HUES48 (cell line): Measurements from ENCODE around the gene GPC5.

ENCODE experiments used
- H3K27ac ChIP-seq: one replicate; pipeline ENCODE4 v1.7.0; 2013; ENCODE audit warnings: low read depth, low read length, inconsistent platforms
- H3K27me3 ChIP-seq: 2 replicates; pipeline ENCODE4 v1.6.1; 2013; ENCODE audit warnings: mild to moderate bottlenecking, low read length; ENCODE audit not compliant: control insufficient read depth, insufficient read depth
- H3K36me3 ChIP-seq: 2 replicates; pipeline ENCODE4 v1.6.1; 2013; ENCODE audit warnings: low read length; ENCODE audit not compliant: control insufficient read depth, insufficient read depth
- H3K4me1 ChIP-seq: 2 replicates; pipeline ENCODE4 v1.6.1; 2013; ENCODE audit warnings: mild to moderate bottlenecking, low read length; ENCODE audit not compliant: control insufficient read depth, insufficient read depth
- H3K4me3 ChIP-seq: 2 replicates; pipeline ENCODE4 v1.5.1; 2013; ENCODE audit warnings: mild to moderate bottlenecking, low read depth, low read length
- H3K9ac ChIP-seq: 2 replicates; pipeline ENCODE4 v1.6.1; 2013; ENCODE audit warnings: mild to moderate bottlenecking, low read depth, low read length, moderate library complexity
- H3K9me3 ChIP-seq: 2 replicates; pipeline ENCODE4 v1.6.1; 2013; ENCODE audit warnings: low read length; ENCODE audit not compliant: control insufficient read depth, insufficient read depth

GPC5 gene

GRCh38 chr13:91684746-91685145 lies 286.3 kb downstream of the GPC5 start:
- Histone ChIP-seq H3K4me3 (no peak overlapping the region), H3K27me3 (no peaks in the 10 kb centered on the region), H3K4me1 (no peaks in the 10 kb centered on the region), H3K9me3 (no peaks in the 10 kb centered on the region), H3K36me3 (no peaks in the 10 kb centered on the region), H3K9ac (no peak overlapping the region), H3K27ac (no peak overlapping the region)

GRCh38 chr13:91690944-91691343 lies 292.5 kb downstream of the GPC5 start:
- Histone ChIP-seq H3K4me1 (no peaks in the 10 kb centered on the region), H3K9me3 (no peaks in the 10 kb centered on the region), H3K9ac (no peak overlapping the region), H3K4me3 (no peak overlapping the region), H3K27me3 (no peaks in the 10 kb centered on the region), H3K27ac (no peak overlapping the region), H3K36me3 (no peaks in the 10 kb centered on the region)

- Histone ChIP-seq H3K27ac (no peak overlapping the region), H3K36me3 (no peaks in the 10 kb centered on the region), H3K27me3 (no peaks in the 10 kb centered on the region), H3K9ac (no peak overlapping the region), H3K4me3 (no peak overlapping the region), H3K4me1 (no peaks in the 10 kb centered on the region), H3K9me3 (no peaks in the 10 kb centered on the region)
Measured at GRCh38 chr13:91693466-91693865, 295.0 kb downstream of the GPC5 start.

GRCh38 chr13:91698308-91698707 lies 299.9 kb downstream of the GPC5 start:
- Histone ChIP-seq H3K4me1 (no peaks in the 10 kb centered on the region), H3K9ac (no peak overlapping the region), H3K9me3 (no peaks in the 10 kb centered on the region), H3K27me3 (no peaks in the 10 kb centered on the region), H3K36me3 (no peaks in the 10 kb centered on the region), H3K4me3 (no peak overlapping the region), H3K27ac (no peak overlapping the region)

- H3K9me3 ChIP-seq, result no peaks in the 10 kb centered on the region
- no peaks in the 10 kb centered on the region for H3K27me3 ChIP-seq
- no peak overlapping the region for H3K9ac ChIP-seq
- H3K4me3 ChIP-seq, result no peak overlapping the region
- no peak overlapping the region for H3K27ac ChIP-seq
- no peaks in the 10 kb centered on the region for H3K4me1 ChIP-seq
- no peaks in the 10 kb centered on the region for H3K36me3 ChIP-seq
Measured at GRCh38 chr13:91698767-91699166, 300.3 kb downstream of the GPC5 start.

- Histone ChIP-seq H3K27me3 (no peaks in the 10 kb centered on the region), H3K27ac (no peak overlapping the region), H3K36me3 (no peaks in the 10 kb centered on the region), H3K9me3 (no peaks in the 10 kb centered on the region), H3K4me1 (no peaks in the 10 kb centered on the region), H3K4me3 (no peak overlapping the region), H3K9ac (no peak overlapping the region)
Measured at GRCh38 chr13:91699863-91700262, 301.4 kb downstream of the GPC5 start.

GRCh38 chr13:91701975-91702374 lies 303.6 kb downstream of the GPC5 start:
- no peaks in the 10 kb centered on the region for H3K27me3 ChIP-seq
- H3K27ac ChIP-seq, result no peak overlapping the region
- no peak overlapping the region for H3K4me3 ChIP-seq
- H3K4me1 ChIP-seq, result no peaks in the 10 kb centered on the region
- H3K9me3 ChIP-seq, result no peaks in the 10 kb centered on the region
- no peaks in the 10 kb centered on the region for H3K36me3 ChIP-seq
- no peak overlapping the region for H3K9ac ChIP-seq

GRCh38 chr13:91702411-91702810 lies 304.0 kb downstream of the GPC5 start:
- Histone ChIP-seq H3K36me3 (no peaks in the 10 kb centered on the region), H3K27ac (no peak overlapping the region), H3K27me3 (no peaks in the 10 kb centered on the region), H3K4me1 (no peaks in the 10 kb centered on the region), H3K9me3 (no peaks in the 10 kb centered on the region), H3K4me3 (no peak overlapping the region), H3K9ac (no peak overlapping the region)

- H3K27ac ChIP-seq, result no peak overlapping the region
- H3K9me3 ChIP-seq, result no peaks in the 10 kb centered on the region
- H3K4me3 ChIP-seq, result no peak overlapping the region
- no peaks in the 10 kb centered on the region for H3K27me3 ChIP-seq
- no peak overlapping the region for H3K9ac ChIP-seq
- no peaks in the 10 kb centered on the region for H3K4me1 ChIP-seq
- H3K36me3 ChIP-seq, result no peaks in the 10 kb centered on the region
Measured at GRCh38 chr13:91704398-91704797, 306.0 kb downstream of the GPC5 start.

GRCh38 chr13:91708558-91708957 lies 310.1 kb downstream of the GPC5 start:
- Histone ChIP-seq H3K4me3 (no peak overlapping the region), H3K9me3 (no peaks in the 10 kb centered on the region), H3K27me3 (no peaks in the 10 kb centered on the region), H3K4me1 (no peaks in the 10 kb centered on the region), H3K27ac (no peak overlapping the region), H3K9ac (no peak overlapping the region), H3K36me3 (no peaks in the 10 kb centered on the region)

- Histone ChIP-seq H3K27me3 (no peaks in the 10 kb centered on the region), H3K4me1 (no peaks in the 10 kb centered on the region), H3K36me3 (no peaks in the 10 kb centered on the region), H3K4me3 (no peak overlapping the region), H3K27ac (no peak overlapping the region), H3K9ac (no peak overlapping the region), H3K9me3 (no peaks in the 10 kb centered on the region)
Measured at GRCh38 chr13:91709180-91709579, 310.8 kb downstream of the GPC5 start.

GRCh38 chr13:91710733-91711132 lies 312.3 kb downstream of the GPC5 start:
- H3K27ac ChIP-seq, result no peak overlapping the region
- H3K9me3 ChIP-seq, result no peaks in the 10 kb centered on the region
- H3K36me3 ChIP-seq, result no peaks in the 10 kb centered on the region
- no peak overlapping the region for H3K9ac ChIP-seq
- H3K4me1 ChIP-seq, result no peaks in the 10 kb centered on the region
- no peaks in the 10 kb centered on the region for H3K27me3 ChIP-seq
- no peak overlapping the region for H3K4me3 ChIP-seq
